SK-N-SH (cell line): Measurements from ENCODE around the gene C3orf33. TPM values are rescaled to one million over a fixed set of nuclear protein-coding genes. Genes with fewer than 3 reads are reported as not detected.

Source experiments
- CTCF ChIA-PET: fragments of 300-600, 350-600 bp; formaldehyde crosslinking; extraction: SDS; loops from one replicate; lab custom pipeline; 2021; lab: Yijun Ruan, JAX
- POLR2A ChIA-PET: fragments of 350-600 bp; sonication (Branson Sonifier 250); formaldehyde crosslinking; extraction: SDS; loops from one replicate; lab custom pipeline; 2020; ENCODE audit warnings: antibody characterized with exemption, inconsistent platforms; lab: Yijun Ruan, JAX
- DNase-seq: peaks from one replicate; pipeline ENCODE4 v3.0.0; 2012
- H2AFZ ChIP-seq: fragments of 200-600 bp; sonication (generic); 2 replicates; pipeline ENCODE4 v1.8.1; 2016; ENCODE audit warnings: antibody characterized with exemption, mild to moderate bottlenecking, low read depth
- H3F3A ChIP-seq: fragments of 200-600 bp; sonication (generic); replicated peaks from 2 replicates; pipeline ENCODE3; 2016; ENCODE audit warnings: antibody characterized with exemption, mild to moderate bottlenecking; ENCODE audit not compliant: insufficient read depth
- H3K27ac ChIP-seq, 2 experiments: fragments of 200-500 bp in 1 of 2; fragments of 200-600 bp in 1 of 2; sonication (Bioruptor generic) in 1 of 2; sonication (generic), shearing (Covaris generic) in 1 of 2; 2 replicates each; pipeline versions ENCODE4 v1.5.1 to v1.6.1; 2014 to 2016; ENCODE audit warnings: low read depth in 2 of 2, inconsistent platforms in 1 of 2, low read length in 1 of 2, mild to moderate bottlenecking in 1 of 2, mixed read lengths in 1 of 2
- H3K27me3 ChIP-seq: fragments of 200-600 bp; sonication (generic), shearing (Covaris generic); 2 replicates; pipeline ENCODE4 v1.6.1; 2016; ENCODE audit warnings: mixed run types; ENCODE audit not compliant: insufficient read depth
- H3K36me3 ChIP-seq, 2 experiments: fragments of 200-500 bp in 1 of 2; fragments of 200-600 bp in 1 of 2; sonication (Bioruptor generic) in 1 of 2; sonication (generic) in 1 of 2; replicated peaks in 1 of 2; 2 replicates each; pipeline versions ENCODE3 to v1.5.1; 2014 to 2016; ENCODE audit warnings: low read length in 1 of 2, mild to moderate bottlenecking in 1 of 2; ENCODE audit not compliant: insufficient read depth in 2 of 2, control insufficient read depth in 1 of 2
- H3K4me1 ChIP-seq, 2 experiments: fragments of 200-500 bp in 1 of 2; fragments of 200-600 bp in 1 of 2; sonication (Bioruptor generic) in 1 of 2; sonication (generic), shearing (Covaris generic) in 1 of 2; 2 replicates each; pipeline versions ENCODE4 v1.5.1 to v1.6.1; 2014 to 2016; ENCODE audit warnings: low read depth in 1 of 2, low read length in 1 of 2, mixed run types in 1 of 2; ENCODE audit not compliant: insufficient read depth in 2 of 2, control insufficient read depth in 1 of 2
- H3K4me2 ChIP-seq: fragments of 200-600 bp; sonication (generic), shearing (Covaris generic); 2 replicates; pipeline ENCODE4 v1.6.1; 2017; ENCODE audit warnings: mixed run types
- H3K4me3 ChIP-seq, 2 experiments: fragments of 200-500 bp in 1 of 2; fragments of 200-600 bp in 1 of 2; sonication (Bioruptor generic) in 1 of 2; sonication (generic), shearing (Covaris generic) in 1 of 2; 2 replicates each; pipeline versions ENCODE4 v1.5.1 to v1.8.1; 2014 to 2016; ENCODE audit warnings: low read depth in 2 of 2, inconsistent platforms in 1 of 2, low read length in 1 of 2, mild to moderate bottlenecking in 1 of 2, mixed read lengths in 1 of 2, moderate library complexity in 1 of 2
- H3K79me2 ChIP-seq: fragments of 200-600 bp; sonication (generic); 2 replicates; pipeline ENCODE4 v1.8.1; 2017; ENCODE audit warnings: mild to moderate bottlenecking; ENCODE audit not compliant: insufficient read depth
- H3K9ac ChIP-seq: fragments of 200-600 bp; sonication (generic); 2 replicates; pipeline ENCODE4 v1.6.1; 2017; ENCODE audit warnings: mixed run types
- H3K9me2 ChIP-seq: fragments of 200-600 bp; sonication (generic); 2 replicates; pipeline ENCODE4 v1.6.1; 2017; ENCODE audit warnings: mixed run types
- H3K9me3 ChIP-seq: fragments of 200-600 bp; sonication (generic); 2 replicates; pipeline ENCODE4 v1.6.1; 2017; ENCODE audit warnings: mixed run types, mild to moderate bottlenecking, moderate library complexity
- H4K20me1 ChIP-seq: fragments of 200-600 bp; sonication (generic); 2 replicates; pipeline ENCODE4 v1.6.1; 2017; ENCODE audit warnings: mild to moderate bottlenecking, mixed run types; ENCODE audit not compliant: insufficient read depth
- CHD2 ChIP-seq: fragments of 150-350 bp; IDR thresholded peaks from 2 replicates; pipeline ENCODE4 v1.6.1; 2018; ENCODE audit warnings: low read length; ENCODE audit not compliant: partially characterized antibody
- FOSL2 ChIP-seq: IDR thresholded peaks from 2 replicates; pipeline ENCODE4 v1.4.0; 2012; ENCODE audit warnings: low read depth, mild to moderate bottlenecking, moderate library complexity, borderline replicate concordance
- JUND ChIP-seq: IDR thresholded peaks from 2 replicates; pipeline ENCODE4 v1.4.0; 2012
- MEF2A ChIP-seq: IDR thresholded peaks from 2 replicates; pipeline ENCODE4 v1.4.0; 2012; ENCODE audit warnings: low read depth, borderline replicate concordance
- RXRA ChIP-seq: IDR thresholded peaks from 2 replicates; pipeline ENCODE4 v1.4.0; 2012; ENCODE audit warnings: low read depth, mild to moderate bottlenecking, borderline replicate concordance
- SMC3 ChIP-seq: IDR thresholded peaks from 2 replicates; pipeline ENCODE4 v1.6.1; 2012; ENCODE audit warnings: low read depth, low read length, improper control_type of control experiment
- TAF1 ChIP-seq: IDR thresholded peaks from 2 replicates; pipeline ENCODE4 v1.6.1; 2012; ENCODE audit warnings: low read depth, mild to moderate bottlenecking, low read length, moderate library complexity, borderline replicate concordance
- TCF12 ChIP-seq: IDR thresholded peaks from 2 replicates; pipeline ENCODE4 v1.4.0; 2012
- WGBS: methylation state at CpG from one replicate; pipeline ENCODE4 v1.1.6; 2017; ENCODE audit warnings: low lambda C conversion rate; 5-methylcytosine and 5-hydroxymethylcytosine counted together
- polyA plus RNA-seq, 3 experiments: library from polyadenylated mRNA; depleted of rRNA; stranded (reverse); fragments of >200 nt; gene quantifications; 2 replicates each; pipeline ENCODE4 v1.2.3, GENCODE V29; 2012
- TF ChIP-seq, protein P1 (sequence below): IDR thresholded peaks from 2 replicates; pipeline ENCODE4; 2012
- TF ChIP-seq, protein P2 (sequence below): fragments of 150-350 bp; IDR thresholded peaks from 2 replicates; pipeline ENCODE4 v1.6.1; 2016; ENCODE audit warnings: mild to moderate bottlenecking, low read depth, low read length
- TF ChIP-seq, protein P3 (sequence below): IDR thresholded peaks from 2 replicates; pipeline ENCODE4 v1.4.0; 2012; ENCODE audit warnings: low read depth
- TF ChIP-seq, protein P4 (sequence below): fragments of 200-600 bp; sonication (generic); IDR thresholded peaks from 2 replicates; pipeline ENCODE4 v1.6.1; 2017; ENCODE audit warnings: antibody characterized with exemption, mild to moderate bottlenecking, moderate library complexity

C3orf33 gene
- polyA plus RNA-seq, 1 of the 3 experiments (the other 2 are of a cell fraction): 2.9 TPM

DNA sequence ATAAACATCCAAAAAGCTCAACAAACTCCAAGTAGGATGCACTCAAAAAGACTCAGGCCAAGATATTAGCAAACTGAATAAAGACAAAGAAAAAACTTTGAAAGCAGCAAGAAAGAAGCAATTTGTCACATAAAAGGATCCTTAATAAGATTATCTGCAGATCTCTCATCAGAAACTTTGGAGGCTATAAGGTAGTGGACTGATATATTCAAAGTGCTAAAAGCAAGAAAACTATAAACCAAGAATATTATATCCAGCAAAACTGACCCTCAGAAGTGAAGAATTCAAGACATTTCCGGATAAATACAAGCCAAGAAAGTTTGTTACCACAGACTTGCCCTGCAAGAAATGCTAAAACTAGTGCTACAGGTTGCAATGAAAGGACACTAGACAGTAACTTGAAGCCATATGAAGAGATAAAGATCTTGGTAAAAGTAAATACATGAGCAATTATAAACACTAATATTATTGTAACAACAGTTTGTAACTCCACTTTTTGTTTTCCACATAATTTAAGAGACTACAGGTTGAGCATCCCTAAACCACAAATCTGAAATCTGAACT, 23.6 kb downstream of the C3orf33 start:
- Histone ChIP-seq H3K9me2 (no peaks in the 10 kb centered on the region), H3K79me2 (no peaks in the 10 kb centered on the region), H2AFZ (no peak overlapping the region), H3F3A (no peaks in the 10 kb centered on the region), H3K4me1 (no peaks in the 10 kb centered on the region), H3K4me3 (no peak overlapping the region), H3K27me3 (no peaks in the 10 kb centered on the region), H3K9ac (no peak overlapping the region), H3K4me2 (no peak overlapping the region), H3K36me3 (peaks cover 0 to 4% of the 10 kb centered on the region in 2 experiments), H3K9me3 (no peaks in the 10 kb centered on the region), H4K20me1 (no peaks in the 10 kb centered on the region), H3K27ac (no peak overlapping the region)
- POLR2A ChIA-PET: no interaction called here
- TF ChIP-seq TCF12 (no peak), TAF1 (no peak), SMC3 (no peak), RXRA (no peak)
- TF ChIP-seq, protein P1, sequence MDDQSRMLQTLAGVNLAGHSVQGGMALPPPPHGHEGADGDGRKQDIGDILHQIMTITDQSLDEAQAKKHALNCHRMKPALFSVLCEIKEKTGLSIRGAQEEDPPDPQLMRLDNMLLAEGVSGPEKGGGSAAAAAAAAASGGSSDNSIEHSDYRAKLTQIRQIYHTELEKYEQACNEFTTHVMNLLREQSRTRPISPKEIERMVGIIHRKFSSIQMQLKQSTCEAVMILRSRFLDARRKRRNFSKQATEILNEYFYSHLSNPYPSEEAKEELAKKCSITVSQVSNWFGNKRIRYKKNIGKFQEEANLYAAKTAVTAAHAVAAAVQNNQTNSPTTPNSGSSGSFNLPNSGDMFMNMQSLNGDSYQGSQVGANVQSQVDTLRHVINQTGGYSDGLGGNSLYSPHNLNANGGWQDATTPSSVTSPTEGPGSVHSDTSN: no peak
- TF ChIP-seq, protein P2, sequence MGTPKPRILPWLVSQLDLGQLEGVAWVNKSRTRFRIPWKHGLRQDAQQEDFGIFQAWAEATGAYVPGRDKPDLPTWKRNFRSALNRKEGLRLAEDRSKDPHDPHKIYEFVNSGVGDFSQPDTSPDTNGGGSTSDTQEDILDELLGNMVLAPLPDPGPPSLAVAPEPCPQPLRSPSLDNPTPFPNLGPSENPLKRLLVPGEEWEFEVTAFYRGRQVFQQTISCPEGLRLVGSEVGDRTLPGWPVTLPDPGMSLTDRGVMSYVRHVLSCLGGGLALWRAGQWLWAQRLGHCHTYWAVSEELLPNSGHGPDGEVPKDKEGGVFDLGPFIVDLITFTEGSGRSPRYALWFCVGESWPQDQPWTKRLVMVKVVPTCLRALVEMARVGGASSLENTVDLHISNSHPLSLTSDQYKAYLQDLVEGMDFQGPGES: no peak
- 86% methylated on average over 1 of the region's 1 CpG for WGBS
- no peak for DNase-seq
- CTCF ChIA-PET: no interaction called here

DNA sequence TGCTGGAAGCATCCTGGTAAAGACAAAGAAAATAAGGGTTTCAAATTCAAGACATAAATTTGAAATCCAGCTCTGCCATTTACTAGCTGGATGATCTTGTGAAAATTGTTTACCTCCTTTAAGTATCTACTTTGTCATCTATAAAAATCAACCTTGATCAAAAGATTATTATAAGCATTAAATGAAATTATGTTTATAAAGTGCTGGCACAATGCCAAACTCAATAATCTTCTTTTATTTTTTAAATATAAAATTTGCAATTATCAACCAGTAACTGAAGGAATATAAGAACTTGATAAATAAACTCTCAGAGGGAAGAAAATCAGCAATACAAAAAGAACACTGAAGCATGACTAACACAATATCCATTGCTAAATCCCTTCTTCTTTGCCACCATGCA, 25.8 kb downstream of the C3orf33 start:
- H3K27ac ChIP-seq: no peak overlapping the region
- H3K4me1 ChIP-seq: no peaks in the 10 kb centered on the region
- CTCF ChIA-PET: interaction anchor here (0.7 to 2.9 kb wide), 3 partner anchors 26 to 43 kb away, joined by 3 to 18 read pairs (median 3); partner anchors contain the start of gene C3orf33
- no peaks in the 10 kb centered on the region for H3K79me2 ChIP-seq
- DNase-seq: no peak
- no peaks in the 10 kb centered on the region for H3K9me3 ChIP-seq
- H3K4me2 ChIP-seq: no peak overlapping the region
- no peak overlapping the region for H3K4me3 ChIP-seq
- no peaks in the 10 kb centered on the region for H3K9me2 ChIP-seq
- H3K27me3 ChIP-seq: no peaks in the 10 kb centered on the region
- peaks cover 0 to 4% of the 10 kb centered on the region in 2 experiments for H3K36me3 ChIP-seq
- H3F3A ChIP-seq: no peaks in the 10 kb centered on the region
- H3K9ac ChIP-seq: no peak overlapping the region
- no peak overlapping the region for H2AFZ ChIP-seq
- no peaks in the 10 kb centered on the region for H4K20me1 ChIP-seq
- TF ChIP-seq FOSL2 (no peak), JUND (no peak), CHD2 (no peak)
- TF ChIP-seq, protein P3, sequence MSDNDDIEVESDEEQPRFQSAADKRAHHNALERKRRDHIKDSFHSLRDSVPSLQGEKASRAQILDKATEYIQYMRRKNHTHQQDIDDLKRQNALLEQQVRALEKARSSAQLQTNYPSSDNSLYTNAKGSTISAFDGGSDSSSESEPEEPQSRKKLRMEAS: no peak
- POLR2A ChIA-PET: interaction anchor here (1.1 kb wide), 1 partner anchor 25 kb away, joined by 6 read pairs; no protein-coding TSS in a partner anchor

DNA sequence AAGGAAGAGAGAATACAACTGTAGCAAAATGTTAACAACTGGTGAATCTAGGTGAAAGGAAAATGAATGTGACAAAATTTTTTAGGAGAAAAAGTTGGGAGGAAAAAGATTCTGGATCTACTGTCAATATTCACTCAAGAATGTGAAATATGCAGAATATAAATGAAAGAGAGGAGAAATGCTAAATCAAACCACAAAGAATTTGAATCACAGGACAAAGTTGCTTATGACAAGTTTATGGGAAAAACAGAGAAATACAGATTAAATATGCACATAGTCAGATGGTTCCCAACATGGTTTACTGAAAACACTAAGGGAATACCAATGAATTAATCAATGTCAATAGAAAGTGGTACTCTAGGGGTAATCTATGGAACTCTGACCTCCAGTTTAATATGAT, 27.6 kb downstream of the C3orf33 start:
- no peaks in the 10 kb centered on the region for H3K79me2 ChIP-seq
- no peaks in the 10 kb centered on the region for H3K4me1 ChIP-seq
- H3K4me2 ChIP-seq: no peak overlapping the region
- DNase-seq: no peak
- no peaks in the 10 kb centered on the region for H4K20me1 ChIP-seq
- ChIA-PET POLR2A (no interaction called here), CTCF (no interaction called here)
- H3F3A ChIP-seq: no peaks in the 10 kb centered on the region
- no peak overlapping the region for H3K4me3 ChIP-seq
- H2AFZ ChIP-seq: no peak overlapping the region
- TF ChIP-seq MEF2A (no peak), SMC3 (no peak), JUND (no peak)
- TF ChIP-seq, protein P4, sequence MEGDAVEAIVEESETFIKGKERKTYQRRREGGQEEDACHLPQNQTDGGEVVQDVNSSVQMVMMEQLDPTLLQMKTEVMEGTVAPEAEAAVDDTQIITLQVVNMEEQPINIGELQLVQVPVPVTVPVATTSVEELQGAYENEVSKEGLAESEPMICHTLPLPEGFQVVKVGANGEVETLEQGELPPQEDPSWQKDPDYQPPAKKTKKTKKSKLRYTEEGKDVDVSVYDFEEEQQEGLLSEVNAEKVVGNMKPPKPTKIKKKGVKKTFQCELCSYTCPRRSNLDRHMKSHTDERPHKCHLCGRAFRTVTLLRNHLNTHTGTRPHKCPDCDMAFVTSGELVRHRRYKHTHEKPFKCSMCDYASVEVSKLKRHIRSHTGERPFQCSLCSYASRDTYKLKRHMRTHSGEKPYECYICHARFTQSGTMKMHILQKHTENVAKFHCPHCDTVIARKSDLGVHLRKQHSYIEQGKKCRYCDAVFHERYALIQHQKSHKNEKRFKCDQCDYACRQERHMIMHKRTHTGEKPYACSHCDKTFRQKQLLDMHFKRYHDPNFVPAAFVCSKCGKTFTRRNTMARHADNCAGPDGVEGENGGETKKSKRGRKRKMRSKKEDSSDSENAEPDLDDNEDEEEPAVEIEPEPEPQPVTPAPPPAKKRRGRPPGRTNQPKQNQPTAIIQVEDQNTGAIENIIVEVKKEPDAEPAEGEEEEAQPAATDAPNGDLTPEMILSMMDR: no peak
- no peak overlapping the region for H3K9ac ChIP-seq
- no peak overlapping the region for H3K27ac ChIP-seq
- H3K36me3 ChIP-seq: peaks cover 2 to 9% of the 10 kb centered on the region in 2 experiments
- no peaks in the 10 kb centered on the region for H3K9me2 ChIP-seq
- no peaks in the 10 kb centered on the region for H3K27me3 ChIP-seq
- H3K9me3 ChIP-seq: no peaks in the 10 kb centered on the region
